D341Med (cell line): ENCODE results near the gene MYO1B.

Experiments
- DNase-seq: peaks from one replicate; pipeline ENCODE4 v3.0.0; 2012; ENCODE audit warnings: low spot score

MYO1B gene

GRCh38 chr2:191245046-191245868 lies at the start of gene MYO1B:
Gene MYO1B, plus strand, starts transcription at chr2:191245404. Its CDS starts 31,492 bp downstream, at chr2:191276896.
- peak; percentile 87 for DNase-seq

GRCh38 chr2:191197096-191197495 lies 48.1 kb upstream of the MYO1B start:
- no peak for DNase-seq

- DNase-seq = no peak
These were observed 46.9 kb upstream of the MYO1B start for GRCh38 chr2:191198271-191198670.

- no peak for DNase-seq
These were observed 45.2 kb upstream of the MYO1B start for GRCh38 chr2:191199929-191200512.

GRCh38 chr2:191200910-191201309 lies 44.3 kb upstream of the MYO1B start:
- DNase-seq = no peak

GRCh38 chr2:191202209-191202721 lies 42.9 kb upstream of the MYO1B start:
- DNase-seq = no peak

GRCh38 chr2:191202881-191203397 lies 42.3 kb upstream of the MYO1B start:
- no peak for DNase-seq

GRCh38 chr2:191204433-191204832 lies 40.8 kb upstream of the MYO1B start:
- DNase-seq = no peak

- DNase-seq = no peak
These were observed 38.4 kb upstream of the MYO1B start for GRCh38 chr2:191206613-191207471.

GRCh38 chr2:191209340-191209739 lies 35.9 kb upstream of the MYO1B start:
- no peak for DNase-seq

GRCh38 chr2:191212119-191212518 lies 33.1 kb upstream of the MYO1B start:
- no peak for DNase-seq

GRCh38 chr2:191213333-191213732 lies 31.9 kb upstream of the MYO1B start:
- DNase-seq = no peak

GRCh38 chr2:191215230-191215629 lies 30.0 kb upstream of the MYO1B start:
- no peak for DNase-seq

GRCh38 chr2:191215666-191216065 lies 29.5 kb upstream of the MYO1B start:
- no peak for DNase-seq

GRCh38 chr2:191217580-191217979 lies 27.6 kb upstream of the MYO1B start:
- no peak for DNase-seq

- DNase-seq = peak; percentile 51
These were observed 26.8 kb upstream of the MYO1B start for GRCh38 chr2:191218292-191218898.

GRCh38 chr2:191220671-191221070 lies 24.5 kb upstream of the MYO1B start:
- DNase-seq = no peak

GRCh38 chr2:191221666-191222065 lies 23.5 kb upstream of the MYO1B start:
- no peak for DNase-seq

GRCh38 chr2:191222507-191222906 lies 22.7 kb upstream of the MYO1B start:
- no peak for DNase-seq

GRCh38 chr2:191222952-191223351 lies 22.3 kb upstream of the MYO1B start:
- no peak for DNase-seq

GRCh38 chr2:191225126-191225525 lies 20.1 kb upstream of the MYO1B start:
- no peak for DNase-seq

GRCh38 chr2:191225690-191226089 lies 19.5 kb upstream of the MYO1B start:
- no peak for DNase-seq
